Measurements from ENCODE around the gene TMEM140. TPM values are rescaled to one million over a fixed set of nuclear protein-coding genes. Genes with fewer than 3 reads are reported as not detected.
A peak's percentile ranks its signal among the peaks of the same experiment; 100 is the strongest.

The TMEM140 gene
- polyA plus RNA-seq, 1 donor (not counting 4 experiments of a cell fraction or from before 2014, with no cell fraction given), result 0.17 TPM

- peaks cover 46% of the 10 kb centered on the region for H3K4me1 ChIP-seq (ENCODE audit: control insufficient read depth, extremely low read depth, insufficient read depth, low read length)
- no peaks in the 10 kb centered on the region for H4K20me1 ChIP-seq (ENCODE audit: control insufficient read depth, extremely low read depth, insufficient read depth, low read length)
- TF ChIP-seq EZH2 (IDR thresholded peaks at IDR 0.05; ENCODE audit: low read length) (no peak), CTCF (optimal IDR thresholded peaks at IDR 0.05 in 1 of 3, IDR thresholded peaks at IDR 0.05 in 1 of 3, conservative IDR thresholded peaks at IDR 0.05 in 1 of 3; ENCODE audit: extremely low read depth in 1 of 3, insufficient read depth in 2 of 3, low read length in 3 of 3) (no peak)
- dilution Hi-C loops (cut with MboI; ENCODE audit: extremely low pct_ligation_motif_present, low sequenced_read_pairs), result no loop called here
- FAIRE-seq (peak; percentile 76), DNase-seq (ENCODE audit: low read depth, low spot score) (no peak)
- no peaks in the 10 kb centered on the region for H3K9me3 ChIP-seq (ENCODE audit: control insufficient read depth, low read depth, low read length)
- H3K36me3 ChIP-seq (ENCODE audit: control insufficient read depth in 2 of 2, extremely low read depth in 1 of 2, insufficient read depth in 2 of 2, low read length in 2 of 2), result peaks cover 26 to 34% of the 10 kb centered on the region in 2 experiments
- peak overlapping the region; percentile 25 for H3K27ac ChIP-seq (ENCODE audit: control insufficient read depth, insufficient read depth, low read length)
- H2AFZ ChIP-seq (ENCODE audit: control insufficient read depth, low read length), result no peak overlapping the region
- H3K79me2 ChIP-seq (ENCODE audit: control insufficient read depth, insufficient read depth, low read length), result no peaks in the 10 kb centered on the region
- no peaks in the 10 kb centered on the region for H3K27me3 ChIP-seq (ENCODE audit: control insufficient read depth, extremely low read depth, insufficient read depth, low read length)
- H3K4me3 ChIP-seq (ENCODE audit: control insufficient read depth in 2 of 3, extremely low read depth in 1 of 3, insufficient read depth in 2 of 3, low read depth in 1 of 3, low read length in 3 of 3), result peak overlapping the region in 1 of 3 experiments; percentile 19
- peaks cover 2% of the 10 kb centered on the region for H3K9me1 ChIP-seq (ENCODE audit: control insufficient read depth, extremely low read depth, insufficient read depth, low read length)
- H3K9ac ChIP-seq (ENCODE audit: control insufficient read depth, extremely low read depth, insufficient read depth, low read length), result no peak overlapping the region
- peak overlapping the region; percentile 12 for H3K4me2 ChIP-seq (ENCODE audit: control insufficient read depth, extremely low read depth, insufficient read depth, low read depth, low read length)
These were observed 45.2 kb downstream of the TMEM140 start for GRCh38 chr7:135192914-135193536.

DNA sequence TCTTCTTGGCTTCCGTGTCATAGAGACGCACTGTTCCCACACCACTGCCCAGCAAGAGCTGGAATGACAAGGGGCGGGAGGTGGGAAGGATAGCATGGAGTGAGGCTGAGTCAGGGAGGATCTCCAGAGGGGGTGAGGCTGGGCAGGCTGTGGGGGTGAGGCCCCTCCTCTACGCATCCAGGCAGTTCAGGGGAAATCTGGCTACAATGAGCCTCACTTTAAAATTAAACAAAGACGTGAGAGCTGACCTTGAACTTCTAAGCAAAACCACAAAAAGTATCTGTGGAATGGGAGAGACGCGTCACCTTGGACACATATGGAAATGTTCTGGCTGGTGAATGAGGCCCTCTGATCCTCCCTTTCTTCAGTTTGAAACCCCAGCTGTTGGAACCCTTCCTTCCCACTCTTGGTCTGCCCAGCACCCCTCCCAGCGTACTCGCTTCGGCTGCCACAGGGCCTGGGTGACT, 45.8 kb downstream of the TMEM140 start:
- H3K4me2 ChIP-seq (ENCODE audit: control insufficient read depth, extremely low read depth, insufficient read depth, low read depth, low read length), result no peak overlapping the region
- H4K20me1 ChIP-seq (ENCODE audit: control insufficient read depth, extremely low read depth, insufficient read depth, low read length), result no peaks in the 10 kb centered on the region
- H3K9me1 ChIP-seq (ENCODE audit: control insufficient read depth, extremely low read depth, insufficient read depth, low read length), result peaks cover 2% of the 10 kb centered on the region
- H2AFZ ChIP-seq (ENCODE audit: control insufficient read depth, low read length), result no peak overlapping the region
- no peaks in the 10 kb centered on the region for H3K27me3 ChIP-seq (ENCODE audit: control insufficient read depth, extremely low read depth, insufficient read depth, low read length)
- H3K9me3 ChIP-seq (ENCODE audit: control insufficient read depth, low read depth, low read length), result no peaks in the 10 kb centered on the region
- peaks cover 42% of the 10 kb centered on the region for H3K4me1 ChIP-seq (ENCODE audit: control insufficient read depth, extremely low read depth, insufficient read depth, low read length)
- peak overlapping the region; percentile 25 for H3K27ac ChIP-seq (ENCODE audit: control insufficient read depth, insufficient read depth, low read length)
- H3K79me2 ChIP-seq (ENCODE audit: control insufficient read depth, insufficient read depth, low read length), result no peaks in the 10 kb centered on the region
- no peak overlapping the region for H3K9ac ChIP-seq (ENCODE audit: control insufficient read depth, extremely low read depth, insufficient read depth, low read length)
- TF ChIP-seq EZH2 (IDR thresholded peaks at IDR 0.05; ENCODE audit: low read length), result no peak
- no peak for TF ChIP-seq CTCF (optimal IDR thresholded peaks at IDR 0.05 in 1 of 3, IDR thresholded peaks at IDR 0.05 in 1 of 3, conservative IDR thresholded peaks at IDR 0.05 in 1 of 3; ENCODE audit: extremely low read depth in 1 of 3, insufficient read depth in 2 of 3, low read length in 3 of 3)
- H3K36me3 ChIP-seq (ENCODE audit: control insufficient read depth in 2 of 2, extremely low read depth in 1 of 2, insufficient read depth in 2 of 2, low read length in 2 of 2), result peaks cover 28 to 34% of the 10 kb centered on the region in 2 experiments
- no peak for DNase-seq (ENCODE audit: low read depth, low spot score)
- dilution Hi-C loops (cut with MboI; ENCODE audit: extremely low pct_ligation_motif_present, low sequenced_read_pairs), result no loop called here
- no peak overlapping the region for H3K4me3 ChIP-seq (ENCODE audit: control insufficient read depth in 2 of 3, extremely low read depth in 1 of 3, insufficient read depth in 2 of 3, low read depth in 1 of 3, low read length in 3 of 3)
- peak; percentile 81 for FAIRE-seq
